ENCODE measurements around the gene CBR4. TPM values are rescaled to one million over a fixed set of nuclear protein-coding genes. Genes with fewer than 3 reads are reported as not detected.

The CBR4 gene
- total RNA-seq, 2 experiments from 2014 or later: 18.0 to 19.1 TPM

DNA sequence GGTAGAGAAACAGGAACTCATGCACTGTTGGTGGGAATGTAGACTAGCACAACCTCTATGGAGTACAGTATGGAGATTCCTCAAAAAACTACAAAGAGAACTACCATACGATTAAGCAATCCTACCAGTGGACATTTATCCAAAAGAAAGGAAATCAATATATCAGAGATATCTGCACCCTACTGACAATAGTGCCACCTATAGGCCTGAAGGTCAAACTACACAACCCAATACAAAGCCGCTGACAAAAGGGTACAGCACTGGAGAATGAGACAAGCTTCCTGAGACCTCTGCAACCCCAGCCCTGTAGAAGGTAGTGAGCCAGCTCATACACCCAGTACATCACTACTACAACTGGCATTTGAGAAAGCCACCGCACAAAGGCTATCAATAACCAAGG, 67.1 kb downstream of the CBR4 start:
- no peak for ATAC-seq (ENCODE audit: low read depth)
- POLR2A ChIA-PET: no interaction called here
- H3K4me1 Mint-ChIP-seq: no peaks in the 10 kb centered on the region

More for the DNA sequence above, 67.1 kb downstream of the CBR4 start:
- H3K9me3 Mint-ChIP-seq: peaks cover 5% of the 10 kb centered on the region
- peaks cover 1% of the 10 kb centered on the region for H3K36me3 Mint-ChIP-seq
- peaks cover 3% of the 10 kb centered on the region for H3K27me3 Mint-ChIP-seq
- no peak overlapping the region for H3K4me3 Mint-ChIP-seq
- DNase-seq: no peak
- H3K27ac Mint-ChIP-seq: no peak overlapping the region
